HepG2 (cell line): Measurements from ENCODE around the gene THADA. TPM values are rescaled to one million over a fixed set of nuclear protein-coding genes. Genes with fewer than 3 reads are reported as not detected.
A peak's percentile ranks its signal among the peaks of the same experiment; 100 is the strongest.

ENCODE experiments used
- FOXK1 ChIP-seq: sonication (generic); formaldehyde crosslinking; IDR thresholded peaks from 2 replicates; pipeline ENCODE4 v1.4.0; 2020; ENCODE audit warnings: low read depth, missing genetic modification reagents, borderline replicate concordance
- KDM3A ChIP-seq: IDR thresholded peaks from 2 replicates; pipeline ENCODE4 v1.6.1; 2018; ENCODE audit warnings: low read depth, missing compliant biosample characterization
- THYN1 ChIP-seq: sonication (generic); formaldehyde crosslinking; IDR thresholded peaks from 2 replicates; pipeline ENCODE4 v1.8.1; 2023; ENCODE audit warnings: low read depth, mild to moderate bottlenecking, moderate library complexity, missing genetic modification reagents, borderline replicate concordance
- ZNF180 ChIP-seq: sonication (generic); formaldehyde crosslinking; IDR thresholded peaks from 2 replicates; pipeline ENCODE4 v1.4.0; 2020; ENCODE audit warnings: low read depth, missing genetic modification reagents, borderline replicate concordance
- ZNF430 ChIP-seq: sonication (generic); formaldehyde crosslinking; IDR thresholded peaks from 2 replicates; pipeline ENCODE4 v1.9.0; 2021; ENCODE audit warnings: mild to moderate bottlenecking, missing genetic modification reagents
- polyA plus RNA-seq, 8 experiments: library from polyadenylated mRNA; depleted of rRNA in 3 of 8; stranded (reverse) in 7 of 8; unstranded in 1 of 8; fragments of >200 nt; fragmentation: Illumina TruSeq in 4 of 8; extraction: Trizol in 4 of 8; gene quantifications; 2 replicates each; pipeline versions ENCODE4 v1.2.1 to v1.2.3, GENCODE V29; 2011 to 2016; ENCODE audit warnings: low read depth in 4 of 8, missing spikeins in 1 of 8, mixed read lengths in 1 of 8; ENCODE audit not compliant: insufficient read depth in 1 of 8
- total RNA-seq, 5 experiments: library from RNA; depleted of rRNA; stranded (reverse); fragments of >200 nt; fragmentation: Illumina TruSeq; extraction: Trizol; gene quantifications; 2 replicates each; pipeline ENCODE4 v1.2.3, GENCODE V29; 2016; ENCODE audit warnings: low read depth in 1 of 5
- TF ChIP-seq, protein P1 (sequence below): sonication (generic); formaldehyde crosslinking; IDR thresholded peaks from 2 replicates; pipeline ENCODE4 v1.8.0; 2022; ENCODE audit warnings: mild to moderate bottlenecking, missing genetic modification reagents, moderate library complexity
- TF ChIP-seq, protein P2 (sequence below): sonication (generic); formaldehyde crosslinking; IDR thresholded peaks from 2 replicates; pipeline ENCODE4 v1.5.1; 2020; ENCODE audit warnings: mild to moderate bottlenecking, missing genetic modification reagents, borderline replicate concordance
- TF ChIP-seq, protein P3 (sequence below): sonication (generic); formaldehyde crosslinking; IDR thresholded peaks from 2 replicates; pipeline ENCODE4 v1.4.0; 2020; ENCODE audit warnings: missing genetic modification reagents
- TF ChIP-seq, protein P4 (sequence below): sonication (generic); formaldehyde crosslinking; IDR thresholded peaks from 2 replicates; pipeline ENCODE4 v1.4.0; 2020; ENCODE audit warnings: low read depth, mild to moderate bottlenecking, missing genetic modification reagents
- TF ChIP-seq, protein P5 (sequence below): sonication (generic); formaldehyde crosslinking; IDR thresholded peaks from 2 replicates; pipeline ENCODE4 v1.5.0; 2020; ENCODE audit warnings: mild to moderate bottlenecking, missing genetic modification reagents

Gene THADA
- total and polyA plus RNA-seq, 2 of the 13 experiments (the other 11 are each of a cell fraction or from before 2014, with no cell fraction given): 12.7 to 21.7 TPM

DNA sequence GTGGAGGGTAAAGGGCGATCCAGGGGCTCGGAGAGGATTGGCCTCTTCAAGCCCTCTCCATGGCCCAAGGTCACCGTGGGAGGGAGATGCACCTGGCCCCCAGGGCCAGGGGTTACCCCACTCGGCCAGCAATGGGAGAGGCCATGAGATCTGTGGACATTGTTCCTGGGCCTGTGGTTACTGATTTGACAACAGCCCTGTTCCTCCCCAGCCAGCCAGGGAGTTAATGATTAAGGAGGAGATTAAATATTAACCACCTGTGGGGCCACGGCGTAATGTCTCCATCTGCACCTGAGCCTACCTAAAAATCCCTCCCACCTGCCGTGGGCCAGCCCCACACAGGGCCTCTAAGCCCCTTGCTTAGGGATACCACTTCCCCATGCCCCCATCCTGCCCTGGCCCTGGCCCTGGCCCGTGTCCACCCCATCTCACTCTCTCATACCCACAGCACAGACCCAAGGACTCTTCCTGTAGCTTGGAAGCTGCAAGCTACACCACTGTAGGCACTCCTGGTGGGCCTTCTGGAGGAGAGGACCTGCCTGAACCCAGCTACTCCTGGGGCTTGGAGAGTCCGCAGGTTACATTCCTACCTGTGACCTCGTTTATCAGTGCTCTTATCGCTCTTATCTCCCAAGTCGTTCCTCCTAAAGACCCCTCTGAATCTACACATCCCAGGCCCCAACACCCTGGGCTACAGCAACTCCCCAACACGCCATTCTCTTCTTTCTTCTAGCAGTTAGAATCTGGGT lies 401.5 kb downstream of the THADA start (continued):
- TF ChIP-seq ZNF430 (CRISPR knock-in tag): peak; percentile 79; the same call in 1 of the 2 replicates
- TF ChIP-seq, protein P1, sequence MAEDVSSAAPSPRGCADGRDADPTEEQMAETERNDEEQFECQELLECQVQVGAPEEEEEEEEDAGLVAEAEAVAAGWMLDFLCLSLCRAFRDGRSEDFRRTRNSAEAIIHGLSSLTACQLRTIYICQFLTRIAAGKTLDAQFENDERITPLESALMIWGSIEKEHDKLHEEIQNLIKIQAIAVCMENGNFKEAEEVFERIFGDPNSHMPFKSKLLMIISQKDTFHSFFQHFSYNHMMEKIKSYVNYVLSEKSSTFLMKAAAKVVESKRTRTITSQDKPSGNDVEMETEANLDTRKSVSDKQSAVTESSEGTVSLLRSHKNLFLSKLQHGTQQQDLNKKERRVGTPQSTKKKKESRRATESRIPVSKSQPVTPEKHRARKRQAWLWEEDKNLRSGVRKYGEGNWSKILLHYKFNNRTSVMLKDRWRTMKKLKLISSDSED (CRISPR knock-in tag): no peak
- peak; percentile 94 for TF ChIP-seq KDM3A
- TF ChIP-seq, protein P2, sequence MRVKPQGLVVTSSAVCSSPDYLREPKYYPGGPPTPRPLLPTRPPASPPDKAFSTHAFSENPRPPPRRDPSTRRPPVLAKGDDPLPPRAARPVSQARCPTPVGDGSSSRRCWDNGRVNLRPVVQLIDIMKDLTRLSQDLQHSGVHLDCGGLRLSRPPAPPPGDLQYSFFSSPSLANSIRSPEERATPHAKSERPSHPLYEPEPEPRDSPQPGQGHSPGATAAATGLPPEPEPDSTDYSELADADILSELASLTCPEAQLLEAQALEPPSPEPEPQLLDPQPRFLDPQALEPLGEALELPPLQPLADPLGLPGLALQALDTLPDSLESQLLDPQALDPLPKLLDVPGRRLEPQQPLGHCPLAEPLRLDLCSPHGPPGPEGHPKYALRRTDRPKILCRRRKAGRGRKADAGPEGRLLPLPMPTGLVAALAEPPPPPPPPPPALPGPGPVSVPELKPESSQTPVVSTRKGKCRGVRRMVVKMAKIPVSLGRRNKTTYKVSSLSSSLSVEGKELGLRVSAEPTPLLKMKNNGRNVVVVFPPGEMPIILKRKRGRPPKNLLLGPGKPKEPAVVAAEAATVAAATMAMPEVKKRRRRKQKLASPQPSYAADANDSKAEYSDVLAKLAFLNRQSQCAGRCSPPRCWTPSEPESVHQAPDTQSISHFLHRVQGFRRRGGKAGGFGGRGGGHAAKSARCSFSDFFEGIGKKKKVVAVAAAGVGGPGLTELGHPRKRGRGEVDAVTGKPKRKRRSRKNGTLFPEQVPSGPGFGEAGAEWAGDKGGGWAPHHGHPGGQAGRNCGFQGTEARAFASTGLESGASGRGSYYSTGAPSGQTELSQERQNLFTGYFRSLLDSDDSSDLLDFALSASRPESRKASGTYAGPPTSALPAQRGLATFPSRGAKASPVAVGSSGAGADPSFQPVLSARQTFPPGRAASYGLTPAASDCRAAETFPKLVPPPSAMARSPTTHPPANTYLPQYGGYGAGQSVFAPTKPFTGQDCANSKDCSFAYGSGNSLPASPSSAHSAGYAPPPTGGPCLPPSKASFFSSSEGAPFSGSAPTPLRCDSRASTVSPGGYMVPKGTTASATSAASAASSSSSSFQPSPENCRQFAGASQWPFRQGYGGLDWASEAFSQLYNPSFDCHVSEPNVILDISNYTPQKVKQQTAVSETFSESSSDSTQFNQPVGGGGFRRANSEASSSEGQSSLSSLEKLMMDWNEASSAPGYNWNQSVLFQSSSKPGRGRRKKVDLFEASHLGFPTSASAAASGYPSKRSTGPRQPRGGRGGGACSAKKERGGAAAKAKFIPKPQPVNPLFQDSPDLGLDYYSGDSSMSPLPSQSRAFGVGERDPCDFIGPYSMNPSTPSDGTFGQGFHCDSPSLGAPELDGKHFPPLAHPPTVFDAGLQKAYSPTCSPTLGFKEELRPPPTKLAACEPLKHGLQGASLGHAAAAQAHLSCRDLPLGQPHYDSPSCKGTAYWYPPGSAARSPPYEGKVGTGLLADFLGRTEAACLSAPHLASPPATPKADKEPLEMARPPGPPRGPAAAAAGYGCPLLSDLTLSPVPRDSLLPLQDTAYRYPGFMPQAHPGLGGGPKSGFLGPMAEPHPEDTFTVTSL (CRISPR knock-in tag): peak; percentile 89
- 0 out of 2 replicates have a peak, but pooled peaks have one; percentile 38 for TF ChIP-seq ZNF180
- TF ChIP-seq, protein P3, sequence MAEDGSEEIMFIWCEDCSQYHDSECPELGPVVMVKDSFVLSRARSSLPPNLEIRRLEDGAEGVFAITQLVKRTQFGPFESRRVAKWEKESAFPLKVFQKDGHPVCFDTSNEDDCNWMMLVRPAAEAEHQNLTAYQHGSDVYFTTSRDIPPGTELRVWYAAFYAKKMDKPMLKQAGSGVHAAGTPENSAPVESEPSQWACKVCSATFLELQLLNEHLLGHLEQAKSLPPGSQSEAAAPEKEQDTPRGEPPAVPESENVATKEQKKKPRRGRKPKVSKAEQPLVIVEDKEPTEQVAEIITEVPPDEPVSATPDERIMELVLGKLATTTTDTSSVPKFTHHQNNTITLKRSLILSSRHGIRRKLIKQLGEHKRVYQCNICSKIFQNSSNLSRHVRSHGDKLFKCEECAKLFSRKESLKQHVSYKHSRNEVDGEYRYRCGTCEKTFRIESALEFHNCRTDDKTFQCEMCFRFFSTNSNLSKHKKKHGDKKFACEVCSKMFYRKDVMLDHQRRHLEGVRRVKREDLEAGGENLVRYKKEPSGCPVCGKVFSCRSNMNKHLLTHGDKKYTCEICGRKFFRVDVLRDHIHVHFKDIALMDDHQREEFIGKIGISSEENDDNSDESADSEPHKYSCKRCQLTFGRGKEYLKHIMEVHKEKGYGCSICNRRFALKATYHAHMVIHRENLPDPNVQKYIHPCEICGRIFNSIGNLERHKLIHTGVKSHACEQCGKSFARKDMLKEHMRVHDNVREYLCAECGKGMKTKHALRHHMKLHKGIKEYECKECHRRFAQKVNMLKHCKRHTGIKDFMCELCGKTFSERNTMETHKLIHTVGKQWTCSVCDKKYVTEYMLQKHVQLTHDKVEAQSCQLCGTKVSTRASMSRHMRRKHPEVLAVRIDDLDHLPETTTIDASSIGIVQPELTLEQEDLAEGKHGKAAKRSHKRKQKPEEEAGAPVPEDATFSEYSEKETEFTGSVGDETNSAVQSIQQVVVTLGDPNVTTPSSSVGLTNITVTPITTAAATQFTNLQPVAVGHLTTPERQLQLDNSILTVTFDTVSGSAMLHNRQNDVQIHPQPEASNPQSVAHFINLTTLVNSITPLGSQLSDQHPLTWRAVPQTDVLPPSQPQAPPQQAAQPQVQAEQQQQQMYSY (CRISPR knock-in tag): peak; percentile 33; the same call in 1 of the 2 replicates
- TF ChIP-seq, protein P4, sequence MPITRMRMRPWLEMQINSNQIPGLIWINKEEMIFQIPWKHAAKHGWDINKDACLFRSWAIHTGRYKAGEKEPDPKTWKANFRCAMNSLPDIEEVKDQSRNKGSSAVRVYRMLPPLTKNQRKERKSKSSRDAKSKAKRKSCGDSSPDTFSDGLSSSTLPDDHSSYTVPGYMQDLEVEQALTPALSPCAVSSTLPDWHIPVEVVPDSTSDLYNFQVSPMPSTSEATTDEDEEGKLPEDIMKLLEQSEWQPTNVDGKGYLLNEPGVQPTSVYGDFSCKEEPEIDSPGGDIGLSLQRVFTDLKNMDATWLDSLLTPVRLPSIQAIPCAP (CRISPR knock-in tag): peak; percentile 49; the same call in 1 of the 2 replicates
- TF ChIP-seq FOXK1 (CRISPR knock-in tag): peak; percentile 94
- no peak for TF ChIP-seq THYN1 (CRISPR knock-in tag)
- TF ChIP-seq, protein P5, sequence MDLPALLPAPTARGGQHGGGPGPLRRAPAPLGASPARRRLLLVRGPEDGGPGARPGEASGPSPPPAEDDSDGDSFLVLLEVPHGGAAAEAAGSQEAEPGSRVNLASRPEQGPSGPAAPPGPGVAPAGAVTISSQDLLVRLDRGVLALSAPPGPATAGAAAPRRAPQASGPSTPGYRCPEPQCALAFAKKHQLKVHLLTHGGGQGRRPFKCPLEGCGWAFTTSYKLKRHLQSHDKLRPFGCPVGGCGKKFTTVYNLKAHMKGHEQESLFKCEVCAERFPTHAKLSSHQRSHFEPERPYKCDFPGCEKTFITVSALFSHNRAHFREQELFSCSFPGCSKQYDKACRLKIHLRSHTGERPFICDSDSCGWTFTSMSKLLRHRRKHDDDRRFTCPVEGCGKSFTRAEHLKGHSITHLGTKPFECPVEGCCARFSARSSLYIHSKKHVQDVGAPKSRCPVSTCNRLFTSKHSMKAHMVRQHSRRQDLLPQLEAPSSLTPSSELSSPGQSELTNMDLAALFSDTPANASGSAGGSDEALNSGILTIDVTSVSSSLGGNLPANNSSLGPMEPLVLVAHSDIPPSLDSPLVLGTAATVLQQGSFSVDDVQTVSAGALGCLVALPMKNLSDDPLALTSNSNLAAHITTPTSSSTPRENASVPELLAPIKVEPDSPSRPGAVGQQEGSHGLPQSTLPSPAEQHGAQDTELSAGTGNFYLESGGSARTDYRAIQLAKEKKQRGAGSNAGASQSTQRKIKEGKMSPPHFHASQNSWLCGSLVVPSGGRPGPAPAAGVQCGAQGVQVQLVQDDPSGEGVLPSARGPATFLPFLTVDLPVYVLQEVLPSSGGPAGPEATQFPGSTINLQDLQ (CRISPR knock-in tag): 0 out of 2 replicates have a peak, but pooled peaks have one; percentile 47
